Hematopoietic multipotent progenitor cell treated with erythropoietin and hydrocortisone succinate and interleukin-3 and kit ligand, for 15 days (in vitro differentiated cells): ENCODE data around the gene RCC2.
"Not testable (repeated sequence)": the region's sequence is repeated elsewhere in the genome, so short reads cannot be mapped to it uniquely, and the experiment has no call there.

Source experiments
- DNase-seq: peaks from one replicate; pipeline ENCODE4 v3.0.0-alpha.2; 2015; ENCODE audit warnings: low spot score

Gene RCC2

GRCh38 chr1:17439250-17440073 is at the start of gene RCC2:
Gene RCC2, minus strand, starts transcription at chr1:17439677. Its CDS starts 1,163 bp downstream, at chr1:17438514.
- peak; percentile 75 for DNase-seq

- no peak for DNase-seq
These were observed 46.8 kb upstream of the RCC2 start for GRCh38 chr1:17486242-17486641.

- no peak for DNase-seq
These were observed 45.8 kb upstream of the RCC2 start for GRCh38 chr1:17485281-17485680.

GRCh38 chr1:17481981-17482380 is 42.5 kb upstream of the RCC2 start:
- not testable (repeated sequence) for DNase-seq

GRCh38 chr1:17480846-17481245 is 41.4 kb upstream of the RCC2 start:
- no peak for DNase-seq

- no peak for DNase-seq
These were observed 36.3 kb upstream of the RCC2 start for GRCh38 chr1:17475752-17476151.

- not testable (repeated sequence) for DNase-seq
These were observed 35.5 kb upstream of the RCC2 start for GRCh38 chr1:17474836-17475555.

- no peak for DNase-seq
These were observed 33.3 kb upstream of the RCC2 start for GRCh38 chr1:17472814-17473213.

GRCh38 chr1:17471393-17471792 is 31.9 kb upstream of the RCC2 start:
- no peak for DNase-seq

- no peak for DNase-seq
These were observed 30.7 kb upstream of the RCC2 start for GRCh38 chr1:17470021-17470799.

- DNase-seq, result not testable (repeated sequence)
These were observed 29.1 kb upstream of the RCC2 start for GRCh38 chr1:17468357-17469265.

GRCh38 chr1:17466359-17466758 is 26.9 kb upstream of the RCC2 start:
- no peak for DNase-seq

- no peak for DNase-seq
These were observed 25.8 kb upstream of the RCC2 start for GRCh38 chr1:17465228-17465627.

- DNase-seq, result no peak
These were observed 24.5 kb upstream of the RCC2 start for GRCh38 chr1:17463991-17464390.

- DNase-seq, result no peak
These were observed 23.2 kb upstream of the RCC2 start for GRCh38 chr1:17462669-17463068.

GRCh38 chr1:17460219-17460618 is 20.7 kb upstream of the RCC2 start:
- DNase-seq, result no peak

- no peak for DNase-seq
These were observed 19.3 kb upstream of the RCC2 start for GRCh38 chr1:17458794-17459193.

- DNase-seq, result no peak
These were observed 13.2 kb upstream of the RCC2 start for GRCh38 chr1:17452686-17453085.

- not testable (repeated sequence) for DNase-seq
These were observed 12.7 kb upstream of the RCC2 start for GRCh38 chr1:17452203-17452602.

GRCh38 chr1:17451731-17452130 is 12.3 kb upstream of the RCC2 start:
- DNase-seq, result no peak

- DNase-seq, result no peak
These were observed 8.1 kb upstream of the RCC2 start for GRCh38 chr1:17447501-17447992.
